Caco-2 (cell line): Measurements from ENCODE around the gene STT3B. TPM values are rescaled to one million over a fixed set of nuclear protein-coding genes. Genes with fewer than 3 reads are reported as not detected.

ENCODE experiments used
- BruUV-seq: library from RNA; stranded (reverse); fragments of 400-500 nt; replicated peaks from 2 replicates; lab custom pipeline; 2021; lab: Mats Ljungman, UMichigan
- CTCF ChIA-PET: fragments of 300-600 bp; sonication (Branson Sonifier 250); formaldehyde crosslinking; loops from one replicate; lab custom pipeline; 2022; ENCODE audit warnings: antibody characterized with exemption; lab: Charles Lee
- POLR2A ChIA-PET: fragments of 300-600 bp; sonication (Branson Sonifier 250); formaldehyde crosslinking; loops from one replicate; lab custom pipeline; 2022; ENCODE audit warnings: antibody characterized with exemption; lab: Charles Lee
- DNase-seq, 2 experiments: peaks; one replicate each; pipeline versions ENCODE4 v3.0.0 to v3.0.0-alpha.2; 2020 to 2022
- H3K27me3 ChIP-seq: replicated peaks from 2 replicates; pipeline ENCODE4 v1.6.0; 2011; ENCODE audit warnings: low read length; ENCODE audit not compliant: control insufficient read depth, insufficient read depth
- H3K36me3 ChIP-seq: 2 replicates; pipeline ENCODE4 v1.5.1; 2011; ENCODE audit warnings: low read length; ENCODE audit not compliant: control insufficient read depth, insufficient read depth
- H3K4me1 ChIP-seq: fragments of 250-450 bp; sonication (Bioruptor Pico); 2 replicates; pipeline ENCODE4 v1.5.1; 2020; ENCODE audit warnings: mild to moderate bottlenecking
- H3K4me3 ChIP-seq: 2 replicates; pipeline ENCODE4 v1.5.1; 2011; ENCODE audit warnings: low read depth, mild to moderate bottlenecking, control low read depth, low read length
- H3K9me3 ChIP-seq: fragments of 250-450 bp; sonication (Bioruptor Pico); 2 replicates; pipeline ENCODE4 v1.5.1; 2020; ENCODE audit warnings: mild to moderate bottlenecking, moderate library complexity
- H3K27ac Mint-ChIP-seq: one replicate; pipeline ENCODE4 v1.8.0; 2022; ENCODE audit warnings: mixed read lengths; ENCODE audit not compliant: unreplicated experiment
- H3K27me3 Mint-ChIP-seq: one replicate; pipeline ENCODE4 v1.8.0; 2022; ENCODE audit warnings: mixed read lengths; ENCODE audit not compliant: insufficient read depth, unreplicated experiment
- H3K36me3 Mint-ChIP-seq: one replicate; pipeline ENCODE4 v1.8.0; 2022; ENCODE audit warnings: mild to moderate bottlenecking, mixed read lengths; ENCODE audit not compliant: insufficient read depth, unreplicated experiment
- H3K4me1 Mint-ChIP-seq: one replicate; pipeline ENCODE4 v1.8.0; 2022; ENCODE audit warnings: low read depth, mixed read lengths; ENCODE audit not compliant: unreplicated experiment
- H3K4me3 Mint-ChIP-seq: one replicate; pipeline ENCODE4 v1.8.0; 2022; ENCODE audit warnings: mild to moderate bottlenecking, moderate library complexity, mixed read lengths; ENCODE audit not compliant: unreplicated experiment
- H3K9me3 Mint-ChIP-seq: one replicate; pipeline ENCODE4 v1.8.0; 2022; ENCODE audit warnings: mixed read lengths; ENCODE audit not compliant: unreplicated experiment
- CTCF ChIP-seq, 2 experiments: fragments of 200-600 bp in 1 of 2; IDR thresholded peaks; 1 replicate in 1 of 2; 2 replicates in 1 of 2; pipeline versions ENCODE4 v1.5.1 to v1.8.0; 2011 to 2022; ENCODE audit warnings: antibody characterized with exemption in 1 of 2, control low read depth in 1 of 2, inconsistent platforms in 1 of 2, low read depth in 1 of 2, low read length in 1 of 2, mild to moderate bottlenecking in 1 of 2, moderate library complexity in 1 of 2; ENCODE audit not compliant: insufficient read depth in 1 of 2, severe bottlenecking in 1 of 2, unreplicated experiment in 1 of 2
- intact Hi-C: fragments of 100-400 bp; cut with micrococcal nuclease; formaldehyde crosslinking; loops from one replicate; pipeline ENCODE4 v1.10.0; 2022; ENCODE audit not compliant: unreplicated experiment
- total RNA-seq: library from RNA; stranded (reverse); gene quantifications from 2 replicates; pipeline ENCODE4 v1.2.3, GENCODE V29; 2022

Gene STT3B
- total RNA-seq, 1 experiment from 2014 or later = 162 TPM

DNA sequence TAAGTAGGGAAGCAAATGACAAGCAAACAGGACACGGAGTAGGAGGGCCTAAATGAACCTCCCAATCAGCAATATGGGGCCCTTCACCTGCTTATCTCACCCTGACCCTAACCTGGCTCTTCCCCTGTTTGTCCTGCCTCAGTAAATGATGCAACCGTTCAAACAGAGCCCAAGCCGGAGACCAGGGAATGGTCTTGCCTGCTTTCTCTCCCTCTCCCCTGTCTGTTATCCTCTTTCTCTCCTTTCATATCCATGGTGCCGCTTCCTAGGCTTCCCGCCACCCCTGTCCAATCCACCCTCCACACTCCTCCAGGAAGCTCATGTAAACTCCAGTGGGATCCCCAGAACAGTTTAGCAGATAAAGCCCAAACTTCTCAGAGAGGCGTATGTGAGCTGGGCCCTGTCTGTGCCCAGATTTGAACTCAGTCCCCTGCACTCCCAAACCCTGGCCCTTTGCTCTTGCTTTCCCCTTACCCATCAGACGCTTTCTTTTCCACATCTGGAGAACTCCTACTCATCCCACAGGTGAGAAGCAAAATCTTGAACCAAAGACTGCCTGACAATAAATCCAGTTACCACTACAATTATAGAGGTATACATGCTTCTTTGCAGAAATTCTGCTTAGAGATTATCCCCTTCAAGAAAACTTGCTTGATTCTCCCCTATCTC is 45.7 kb upstream of the STT3B start:
- no peak overlapping the region for H3K4me3 Mint-ChIP-seq
- Histone ChIP-seq H3K9me3 (peaks cover 18% of the 10 kb centered on the region), H3K4me1 (peaks cover 30% of the 10 kb centered on the region), H3K36me3 (no peaks in the 10 kb centered on the region), H3K27me3 (no peaks in the 10 kb centered on the region), H3K4me3 (no peak overlapping the region)
- H3K9me3 Mint-ChIP-seq = peaks cover 10% of the 10 kb centered on the region
- ChIA-PET CTCF (no interaction called here), POLR2A (no interaction called here)
- peaks cover 25% of the 10 kb centered on the region for H3K4me1 Mint-ChIP-seq
- intact Hi-C loops = loop anchor here (5.0 kb wide), 1 partner anchor 45 kb away; the partner anchor contains the start of gene STT3B
- BruUV-seq = no TSS peak
- DNase-seq = peak; percentile 25 to 53
- no peaks in the 10 kb centered on the region for H3K27me3 Mint-ChIP-seq
- no peaks in the 10 kb centered on the region for H3K36me3 Mint-ChIP-seq
- peak overlapping the region; percentile 51 for H3K27ac Mint-ChIP-seq
- no peak for TF ChIP-seq CTCF (IDR thresholded peaks at IDR 0.05; ENCODE audit: insufficient read depth in 1 of 2, low read depth in 1 of 2, low read length in 1 of 2, severe bottlenecking in 1 of 2, unreplicated experiment in 1 of 2)

GRCh38 chr3:31488475-31489017 is 44.2 kb upstream of the STT3B start:
- Histone ChIP-seq H3K36me3 (no peaks in the 10 kb centered on the region), H3K9me3 (peaks cover 18% of the 10 kb centered on the region), H3K4me3 (no peak overlapping the region), H3K4me1 (peaks cover 38% of the 10 kb centered on the region), H3K27me3 (no peaks in the 10 kb centered on the region)
- peak overlapping the region; percentile 46 for H3K27ac Mint-ChIP-seq
- ChIA-PET CTCF (no interaction called here), POLR2A (no interaction called here)
- DNase-seq = peak in 1 of 2 experiments; percentile 20
- H3K9me3 Mint-ChIP-seq = peaks cover 19% of the 10 kb centered on the region
- no peaks in the 10 kb centered on the region for H3K27me3 Mint-ChIP-seq
- peaks cover 6% of the 10 kb centered on the region for H3K36me3 Mint-ChIP-seq
- peaks cover 25% of the 10 kb centered on the region for H3K4me1 Mint-ChIP-seq
- H3K4me3 Mint-ChIP-seq = peak overlapping the region; percentile 14
- no TSS peak for BruUV-seq
- no peak for TF ChIP-seq CTCF (IDR thresholded peaks at IDR 0.05; ENCODE audit: insufficient read depth in 1 of 2, low read depth in 1 of 2, low read length in 1 of 2, severe bottlenecking in 1 of 2, unreplicated experiment in 1 of 2)
- intact Hi-C loops = loop anchor here (5.0 kb wide), 1 partner anchor 44 kb away; the partner anchor contains the start of gene STT3B

GRCh38 chr3:31490502-31490901 is 42.2 kb upstream of the STT3B start:
- H3K4me3 Mint-ChIP-seq = no peak overlapping the region
- H3K36me3 Mint-ChIP-seq = peaks cover 6% of the 10 kb centered on the region
- Histone ChIP-seq H3K9me3 (peaks cover 18% of the 10 kb centered on the region), H3K27me3 (no peaks in the 10 kb centered on the region), H3K36me3 (no peaks in the 10 kb centered on the region), H3K4me1 (peaks cover 38% of the 10 kb centered on the region), H3K4me3 (no peak overlapping the region)
- POLR2A ChIA-PET = no interaction called here
- CTCF ChIA-PET = no interaction called here
- peaks cover 28% of the 10 kb centered on the region for H3K9me3 Mint-ChIP-seq
- no peaks in the 10 kb centered on the region for H3K27me3 Mint-ChIP-seq
- peaks cover 25% of the 10 kb centered on the region for H3K4me1 Mint-ChIP-seq
- TF ChIP-seq CTCF (IDR thresholded peaks at IDR 0.05; ENCODE audit: insufficient read depth in 1 of 2, low read depth in 1 of 2, low read length in 1 of 2, severe bottlenecking in 1 of 2, unreplicated experiment in 1 of 2) = no peak
- H3K27ac Mint-ChIP-seq = no peak overlapping the region
- DNase-seq = no peak
- intact Hi-C loops = no loop called here
- BruUV-seq = no TSS peak
